RWPE2 (cell line): ENCODE results near the gene MRPS7.
A peak's percentile ranks its signal among the peaks of the same experiment; 100 is the strongest.

ENCODE experiments used
- ATAC-seq: fragments of 200-7000 bp; cut with Tn5 transposase; 3 replicates; pipeline ENCODE4 v1.9.1; 2021; ENCODE audit warnings: low read depth
- DNase-seq: peaks from one replicate; pipeline ENCODE4 v3.0.0-alpha.2; 2020; ENCODE audit warnings: low spot score
- H3K27ac ChIP-seq: fragments of 450-650 bp; 2 replicates; pipeline ENCODE4 v1.5.1; 2017; ENCODE audit warnings: mild to moderate bottlenecking; ENCODE audit not compliant: poor library complexity, severe bottlenecking
- H3K27me3 ChIP-seq: fragments of 250-450 bp; sonication (Bioruptor Pico); 2 replicates; pipeline ENCODE4 v1.5.1; 2021; ENCODE audit warnings: mild to moderate bottlenecking, moderate library complexity; ENCODE audit not compliant: insufficient read depth, poor library complexity, severe bottlenecking
- H3K36me3 ChIP-seq: fragments of 250-450 bp; sonication (Bioruptor Pico); 2 replicates; pipeline ENCODE4 v1.5.1; 2020; ENCODE audit warnings: low read depth, mild to moderate bottlenecking, moderate library complexity
- H3K4me1 ChIP-seq: fragments of 250-450 bp; sonication (Bioruptor Pico); 2 replicates; pipeline ENCODE4 v1.5.1; 2021; ENCODE audit warnings: mild to moderate bottlenecking, moderate library complexity; ENCODE audit not compliant: insufficient read depth, poor library complexity, severe bottlenecking
- H3K4me3 ChIP-seq: fragments of 250-450 bp; sonication (Bioruptor Pico); 2 replicates; pipeline ENCODE4 v1.5.1; 2021; ENCODE audit warnings: mild to moderate bottlenecking, moderate library complexity; ENCODE audit not compliant: severe bottlenecking
- H3K9me3 ChIP-seq: fragments of 250-450 bp; sonication (Bioruptor Pico); 2 replicates; pipeline ENCODE4 v1.5.1; 2021; ENCODE audit warnings: mild to moderate bottlenecking, moderate library complexity; ENCODE audit not compliant: severe bottlenecking
- TF ChIP-seq, protein P1 (sequence below): fragments of 450-650 bp; IDR thresholded peaks from one replicate; pipeline ENCODE4 v1.5.1; 2017; ENCODE audit warnings: mild to moderate bottlenecking, moderate library complexity; ENCODE audit not compliant: poor library complexity, severe bottlenecking

The MRPS7 gene

GRCh38 chr17:75266316-75267152, 4.9 kb downstream of the MRPS7 start:
- Histone ChIP-seq H3K36me3 (peaks cover 36% of the 10 kb centered on the region), H3K9me3 (no peaks in the 10 kb centered on the region), H3K4me1 (peaks cover 3% of the 10 kb centered on the region), H3K4me3 (no peak overlapping the region), H3K27ac (no peak overlapping the region), H3K27me3 (no peaks in the 10 kb centered on the region)
- TF ChIP-seq, protein P1, sequence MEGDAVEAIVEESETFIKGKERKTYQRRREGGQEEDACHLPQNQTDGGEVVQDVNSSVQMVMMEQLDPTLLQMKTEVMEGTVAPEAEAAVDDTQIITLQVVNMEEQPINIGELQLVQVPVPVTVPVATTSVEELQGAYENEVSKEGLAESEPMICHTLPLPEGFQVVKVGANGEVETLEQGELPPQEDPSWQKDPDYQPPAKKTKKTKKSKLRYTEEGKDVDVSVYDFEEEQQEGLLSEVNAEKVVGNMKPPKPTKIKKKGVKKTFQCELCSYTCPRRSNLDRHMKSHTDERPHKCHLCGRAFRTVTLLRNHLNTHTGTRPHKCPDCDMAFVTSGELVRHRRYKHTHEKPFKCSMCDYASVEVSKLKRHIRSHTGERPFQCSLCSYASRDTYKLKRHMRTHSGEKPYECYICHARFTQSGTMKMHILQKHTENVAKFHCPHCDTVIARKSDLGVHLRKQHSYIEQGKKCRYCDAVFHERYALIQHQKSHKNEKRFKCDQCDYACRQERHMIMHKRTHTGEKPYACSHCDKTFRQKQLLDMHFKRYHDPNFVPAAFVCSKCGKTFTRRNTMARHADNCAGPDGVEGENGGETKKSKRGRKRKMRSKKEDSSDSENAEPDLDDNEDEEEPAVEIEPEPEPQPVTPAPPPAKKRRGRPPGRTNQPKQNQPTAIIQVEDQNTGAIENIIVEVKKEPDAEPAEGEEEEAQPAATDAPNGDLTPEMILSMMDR, result no peak
- ATAC-seq (no peak), DNase-seq (no peak)

DNA sequence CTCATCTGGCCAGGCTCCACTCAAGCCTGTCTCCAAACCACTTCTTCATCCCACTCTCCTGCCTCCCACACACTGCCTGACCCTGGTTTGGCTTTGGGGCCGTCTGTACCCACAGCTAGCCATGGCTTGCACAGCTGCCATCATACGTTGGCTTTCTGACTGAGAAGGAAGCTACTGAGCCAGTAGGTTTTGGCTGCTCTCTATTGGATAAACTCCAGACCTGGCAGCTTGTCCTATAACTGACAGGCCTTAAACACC, 5.4 kb downstream of the MRPS7 start:
- Histone ChIP-seq H3K27ac (no peak overlapping the region), H3K4me3 (no peak overlapping the region), H3K27me3 (no peaks in the 10 kb centered on the region), H3K9me3 (no peaks in the 10 kb centered on the region), H3K4me1 (peaks cover 3% of the 10 kb centered on the region), H3K36me3 (peaks cover 36% of the 10 kb centered on the region)
- TF ChIP-seq, protein P1, result no peak
- no peak for DNase-seq
- no peak for ATAC-seq

GRCh38 chr17:75267411-75268232, 5.9 kb downstream of the MRPS7 start:
- Histone ChIP-seq H3K4me1 (peaks cover 3% of the 10 kb centered on the region), H3K4me3 (no peak overlapping the region), H3K27ac (no peak overlapping the region), H3K27me3 (no peaks in the 10 kb centered on the region), H3K9me3 (no peaks in the 10 kb centered on the region), H3K36me3 (peaks cover 36% of the 10 kb centered on the region)
- ATAC-seq, result no peak
- DNase-seq, result no peak
- TF ChIP-seq, protein P1, result no peak

GRCh38 chr17:75269844-75270217, 8.2 kb downstream of the MRPS7 start:
- H3K4me1 ChIP-seq, result peaks cover 3% of the 10 kb centered on the region
- H3K4me3 ChIP-seq, result peak overlapping the region; percentile 96
- peak overlapping the region; percentile 62 for H3K27ac ChIP-seq
- H3K9me3 ChIP-seq, result no peaks in the 10 kb centered on the region
- TF ChIP-seq, protein P1, result no peak
- no peaks in the 10 kb centered on the region for H3K27me3 ChIP-seq
- DNase-seq (no peak), ATAC-seq (no peak; the same call in 2 of the 3 replicates)
- peaks cover 25% of the 10 kb centered on the region for H3K36me3 ChIP-seq
